ENCODE results near the gene ITPRID1.
"Not testable (repeated sequence)": the region's sequence is repeated elsewhere in the genome, so short reads cannot be mapped to it uniquely, and the experiment has no call there.

- not testable (repeated sequence) for TF ChIP-seq CTCF (optimal IDR thresholded peaks at IDR 0.05 in 1 of 3, IDR thresholded peaks at IDR 0.05 in 1 of 3, conservative IDR thresholded peaks at IDR 0.05 in 1 of 3; ENCODE audit: extremely low read depth in 1 of 3, insufficient read depth in 2 of 3, low read length in 3 of 3); EZH2 (IDR thresholded peaks at IDR 0.05; ENCODE audit: low read length)
Observed at GRCh38 chr7:31540651-31541185, 26.8 kb downstream of the ITPRID1 start.

Measured in keratinocyte (primary cell).